Thyroid gland (tissue), 4 donors: ENCODE measurements around the gene SPNS3. TPM values are rescaled to one million over a fixed set of nuclear protein-coding genes. Genes with fewer than 3 reads are reported as not detected.

Experiments
- DNase-seq, 2 donors: peaks; one replicate each; pipeline ENCODE4 v3.0.0-alpha.2; 2019
- H3K27ac ChIP-seq, 3 donors: fragments of 200-600 bp; sonication (generic); 1 replicate in 2 of 3; 2 replicates in 1 of 3; pipeline ENCODE4 v1.5.1; 2016 to 2019; ENCODE audit warnings: mild to moderate bottlenecking in 1 of 3, moderate library complexity in 1 of 3
- H3K27me3 ChIP-seq: fragments of 200-600 bp; sonication (generic); one replicate; pipeline ENCODE4 v1.5.1; 2019
- H3K36me3 ChIP-seq, 2 donors: fragments of 200-600 bp; sonication (generic); one replicate each; pipeline ENCODE4 v1.5.1; 2016 to 2019
- H3K4me1 ChIP-seq, 2 donors: fragments of 200-600 bp; sonication (generic); one replicate each; pipeline ENCODE4 v1.5.1; 2017 to 2019
- H3K4me3 ChIP-seq, 3 donors: fragments of 200-600 bp; sonication (generic); replicated peaks in 1 of 3; 1 replicate in 2 of 3; 2 replicates in 1 of 3; pipeline ENCODE4 v1.5.1; 2016; ENCODE audit warnings: mild to moderate bottlenecking in 1 of 3
- H3K9me3 ChIP-seq: fragments of 200-600 bp; sonication (generic); one replicate; pipeline ENCODE4 v1.5.1; 2017
- POLR2A ChIP-seq, 2 donors: fragments of 450-650 bp; IDR thresholded peaks; one replicate each; pipeline ENCODE4 v1.6.1; 2017; ENCODE audit warnings: antibody characterized with exemption in 2 of 2, mild to moderate bottlenecking in 2 of 2, moderate library complexity in 1 of 2
- WGBS, 2 donors: methylation state at CpG; one replicate each; pipeline ENCODE4 v1.1.5; 2017; 5-methylcytosine and 5-hydroxymethylcytosine counted together
- intact Hi-C: fragments of 100-400 bp; cut with DNase I; formaldehyde crosslinking; loops from one replicate; pipeline ENCODE4 v1.15.1; 2023
- total RNA-seq, 4 donors: library from RNA; depleted of rRNA; stranded (reverse); fragments of >200 nt; gene quantifications; one replicate each; pipeline ENCODE4 v1.2.3, GENCODE V29; 2016
- TF ChIP-seq, protein P1 (sequence below), 6 experiments: fragments of 200-600 bp in 3 of 6; fragments of 450-650 bp in 3 of 6; sonication (generic) in 3 of 6; IDR thresholded peaks; one replicate each; pipeline ENCODE4 v1.5.1; 2016 to 2019; ENCODE audit warnings: antibody characterized with exemption in 6 of 6, mild to moderate bottlenecking in 2 of 6, inconsistent platforms in 1 of 6, moderate library complexity in 1 of 6

The SPNS3 gene
- total RNA-seq, 4 donors from 2014 or later = 0.54 TPM; not detected in 3

DNA sequence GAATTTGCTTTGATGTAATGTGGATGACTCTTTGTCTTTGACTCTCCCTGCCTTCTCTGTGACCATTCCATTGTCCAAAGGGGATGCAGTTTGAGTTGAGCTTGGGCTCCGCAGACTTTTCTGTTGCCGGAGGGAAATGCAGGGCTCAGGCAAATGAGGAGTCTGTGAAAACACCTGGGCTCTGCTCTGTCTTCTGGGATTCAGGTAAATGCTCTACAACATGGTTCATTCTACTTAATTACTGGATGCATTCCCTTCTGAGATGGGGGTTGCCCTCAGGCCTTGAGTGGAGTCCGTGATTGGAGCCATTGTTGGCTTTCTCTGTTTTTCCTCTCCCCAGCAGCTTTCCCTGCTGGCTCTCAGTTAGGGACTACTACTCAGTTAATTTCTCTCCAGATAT is 38.5 kb downstream of the SPNS3 start:
- Histone ChIP-seq H3K4me1 (peaks cover 0 to 3% of the 10 kb centered on the region in 2 donors), H3K27ac (no peak overlapping the region), H3K4me3 (no peak overlapping the region), H3K9me3 (no peaks in the 10 kb centered on the region), H3K27me3 (no peaks in the 10 kb centered on the region), H3K36me3 (no peaks in the 10 kb centered on the region)
- TF ChIP-seq, protein P1, sequence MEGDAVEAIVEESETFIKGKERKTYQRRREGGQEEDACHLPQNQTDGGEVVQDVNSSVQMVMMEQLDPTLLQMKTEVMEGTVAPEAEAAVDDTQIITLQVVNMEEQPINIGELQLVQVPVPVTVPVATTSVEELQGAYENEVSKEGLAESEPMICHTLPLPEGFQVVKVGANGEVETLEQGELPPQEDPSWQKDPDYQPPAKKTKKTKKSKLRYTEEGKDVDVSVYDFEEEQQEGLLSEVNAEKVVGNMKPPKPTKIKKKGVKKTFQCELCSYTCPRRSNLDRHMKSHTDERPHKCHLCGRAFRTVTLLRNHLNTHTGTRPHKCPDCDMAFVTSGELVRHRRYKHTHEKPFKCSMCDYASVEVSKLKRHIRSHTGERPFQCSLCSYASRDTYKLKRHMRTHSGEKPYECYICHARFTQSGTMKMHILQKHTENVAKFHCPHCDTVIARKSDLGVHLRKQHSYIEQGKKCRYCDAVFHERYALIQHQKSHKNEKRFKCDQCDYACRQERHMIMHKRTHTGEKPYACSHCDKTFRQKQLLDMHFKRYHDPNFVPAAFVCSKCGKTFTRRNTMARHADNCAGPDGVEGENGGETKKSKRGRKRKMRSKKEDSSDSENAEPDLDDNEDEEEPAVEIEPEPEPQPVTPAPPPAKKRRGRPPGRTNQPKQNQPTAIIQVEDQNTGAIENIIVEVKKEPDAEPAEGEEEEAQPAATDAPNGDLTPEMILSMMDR (IDR thresholded peaks at IDR 0.05) = no peak
- TF ChIP-seq POLR2A (IDR thresholded peaks at IDR 0.05) = no peak
- DNase-seq = no peak
- 89 to 92% methylated on average over 3 of the region's 3 CpGs for WGBS, 2 donors
- intact Hi-C loops = no loop called here

DNA sequence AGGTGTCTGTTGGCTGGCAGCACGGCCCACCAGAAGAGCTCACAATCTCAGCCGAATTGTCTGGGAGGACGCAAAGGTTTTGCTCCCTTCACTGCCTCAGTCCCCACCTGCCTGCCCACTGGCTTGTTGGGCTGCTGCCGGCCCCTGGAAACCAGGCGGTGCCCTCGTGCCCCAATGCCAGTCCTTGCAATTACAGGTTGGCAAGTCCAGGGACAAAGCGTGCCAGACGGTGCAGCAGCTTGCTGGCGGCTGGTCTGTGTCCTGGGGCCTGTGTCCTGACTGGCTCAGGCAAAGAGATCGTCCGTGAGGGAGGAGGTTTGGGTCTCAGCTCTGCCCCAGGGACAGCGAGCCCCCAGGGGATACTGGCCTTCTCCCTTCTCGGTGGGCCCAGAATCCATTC is 40.4 kb downstream of the SPNS3 start:
- Histone ChIP-seq H3K27ac (no peak overlapping the region), H3K4me1 (peaks cover 0 to 3% of the 10 kb centered on the region in 2 donors), H3K36me3 (no peaks in the 10 kb centered on the region), H3K9me3 (no peaks in the 10 kb centered on the region), H3K27me3 (no peaks in the 10 kb centered on the region), H3K4me3 (no peak overlapping the region)
- TF ChIP-seq, protein P1 (IDR thresholded peaks at IDR 0.05) = no peak
- no peak for TF ChIP-seq POLR2A (IDR thresholded peaks at IDR 0.05)
- intact Hi-C loops = no loop called here
- WGBS, 2 donors = 86 to 89% methylated on average over 13 of the region's 13 CpGs
- no peak for DNase-seq

DNA sequence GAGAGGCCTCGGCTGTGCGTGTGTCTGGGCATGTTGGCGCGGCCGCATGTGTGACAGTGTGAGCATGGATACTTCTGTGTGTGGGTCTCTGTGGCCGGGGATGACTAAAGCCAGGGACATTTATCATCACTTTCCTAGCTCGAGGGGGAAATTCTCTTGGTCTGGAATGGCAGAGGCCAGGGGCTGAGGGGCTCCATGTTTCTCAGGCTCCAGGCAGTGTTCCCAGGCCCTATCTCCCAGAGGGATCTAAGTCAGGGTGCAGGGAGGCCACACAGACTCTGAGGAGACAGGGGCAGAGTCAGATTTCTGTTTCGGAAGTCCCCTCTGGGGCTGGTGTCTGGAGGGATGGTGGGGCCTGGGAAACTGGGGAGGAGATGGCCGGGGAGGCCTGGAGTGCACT is 41.3 kb downstream of the SPNS3 start:
- H3K36me3 ChIP-seq = no peaks in the 10 kb centered on the region
- H3K27me3 ChIP-seq = no peaks in the 10 kb centered on the region
- no peak for DNase-seq
- peaks cover 0 to 3% of the 10 kb centered on the region in 2 donors for H3K4me1 ChIP-seq
- intact Hi-C loops = no loop called here
- H3K9me3 ChIP-seq = no peaks in the 10 kb centered on the region
- no peak overlapping the region for H3K27ac ChIP-seq
- no peak for TF ChIP-seq POLR2A (IDR thresholded peaks at IDR 0.05)
- TF ChIP-seq, protein P1 (IDR thresholded peaks at IDR 0.05) = no peak
- WGBS, 2 donors = 66 to 78% methylated on average over 9 of the region's 9 CpGs
- no peak overlapping the region for H3K4me3 ChIP-seq

DNA sequence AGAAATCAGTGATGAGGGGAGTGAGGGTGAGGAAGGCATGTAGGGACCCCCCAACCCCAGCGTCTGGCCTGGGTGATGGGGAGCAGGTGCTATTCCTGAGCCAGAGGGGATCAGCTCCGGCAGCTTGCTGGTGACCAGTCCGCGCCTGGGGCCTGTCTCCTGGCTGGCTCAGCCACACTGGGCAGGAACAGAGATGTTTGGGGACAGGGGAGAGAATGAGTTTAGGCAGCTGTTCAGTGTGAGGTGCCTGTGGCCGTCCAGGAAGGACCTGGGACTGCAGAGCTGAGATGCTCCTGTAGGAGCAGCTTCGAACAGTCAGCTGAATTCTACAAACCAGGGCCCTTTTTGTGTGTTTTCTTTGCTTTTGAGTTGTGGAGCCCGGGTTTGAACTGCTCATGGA is 41.7 kb downstream of the SPNS3 start:
- H3K4me3 ChIP-seq = no peak overlapping the region
- no peaks in the 10 kb centered on the region for H3K36me3 ChIP-seq
- intact Hi-C loops = no loop called here
- TF ChIP-seq POLR2A (IDR thresholded peaks at IDR 0.05) = no peak
- TF ChIP-seq, protein P1 (IDR thresholded peaks at IDR 0.05) = no peak
- no peaks in the 10 kb centered on the region for H3K27me3 ChIP-seq
- DNase-seq = no peak
- no peaks in the 10 kb centered on the region for H3K9me3 ChIP-seq
- H3K4me1 ChIP-seq = peaks cover 0 to 3% of the 10 kb centered on the region in 2 donors
- 72 to 88% methylated on average over 4 to 7 of the region's 7 CpGs for WGBS, 2 donors
- no peak overlapping the region for H3K27ac ChIP-seq

DNA sequence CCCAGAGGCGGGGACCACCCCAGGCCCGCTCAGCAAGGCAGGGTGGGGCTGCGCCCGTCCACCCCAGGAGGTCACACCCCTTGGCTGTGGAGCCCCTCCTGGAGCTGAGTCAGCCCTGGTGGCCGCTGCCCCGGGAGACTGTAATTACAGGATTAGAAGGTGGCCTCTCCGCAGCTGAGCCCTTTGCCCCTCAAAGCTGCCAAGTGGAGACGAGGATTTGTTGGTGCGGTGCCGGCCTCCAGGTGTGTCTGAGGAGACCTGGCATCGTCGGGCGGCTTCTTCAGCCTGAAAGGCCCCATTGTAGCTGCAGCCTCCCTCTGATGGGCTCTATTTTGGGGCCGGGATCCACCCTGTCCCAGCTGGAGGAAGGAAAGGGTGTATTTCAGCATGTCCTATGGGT is 42.3 kb downstream of the SPNS3 start:
- no peak overlapping the region for H3K4me3 ChIP-seq
- intact Hi-C loops = no loop called here
- H3K9me3 ChIP-seq = no peaks in the 10 kb centered on the region
- H3K27me3 ChIP-seq = no peaks in the 10 kb centered on the region
- H3K27ac ChIP-seq = no peak overlapping the region
- no peak for TF ChIP-seq POLR2A (IDR thresholded peaks at IDR 0.05)
- TF ChIP-seq, protein P1 (IDR thresholded peaks at IDR 0.05) = no peak
- peaks cover 0 to 5% of the 10 kb centered on the region in 2 donors for H3K4me1 ChIP-seq
- no peaks in the 10 kb centered on the region for H3K36me3 ChIP-seq
- no peak for DNase-seq
- 77 to 80% methylated on average over 14 of the region's 14 CpGs for WGBS, 2 donors
